Muscle of leg (tissue), 11 donors: ENCODE results near the gene KPNA2. TPM values are rescaled to one million over a fixed set of nuclear protein-coding genes. Genes with fewer than 3 reads are reported as not detected.
"Not testable (repeated sequence)": the region's sequence is repeated elsewhere in the genome, so short reads cannot be mapped to it uniquely, and the experiment has no call there.

ENCODE experiments used
- DNase-seq: peaks from one replicate; pipeline ENCODE4 v3.0.0; 2013
- H3K27ac ChIP-seq: one replicate; pipeline ENCODE4 v1.5.1; 2013; ENCODE audit warnings: mild to moderate bottlenecking, low read length, control low read depth
- H3K27me3 ChIP-seq: one replicate; pipeline ENCODE4 v1.6.1; 2013; ENCODE audit warnings: low read length; ENCODE audit not compliant: control insufficient read depth, insufficient read depth
- H3K36me3 ChIP-seq: one replicate; pipeline ENCODE4 v1.6.1; 2013; ENCODE audit warnings: low read length; ENCODE audit not compliant: control insufficient read depth, insufficient read depth
- H3K4me1 ChIP-seq: one replicate; pipeline ENCODE4 v1.6.1; 2013; ENCODE audit warnings: low read length; ENCODE audit not compliant: control insufficient read depth, insufficient read depth
- H3K4me3 ChIP-seq: one replicate; pipeline ENCODE4 v1.5.1; 2013; ENCODE audit warnings: low read length, control low read depth
- H3K9me3 ChIP-seq: replicated peaks from 2 replicates; pipeline ENCODE4 v1.6.1; 2013; ENCODE audit warnings: low read depth, low read length; ENCODE audit not compliant: control insufficient read depth
- WGBS: methylation state at CpG from one replicate; pipeline ENCODE4 v1.1.5; 2013; ENCODE audit warnings: missing lambda C conversion rate; ENCODE audit not compliant: insufficient coverage; 5-methylcytosine and 5-hydroxymethylcytosine counted together
- polyA plus RNA-seq, 8 donors: library from polyadenylated mRNA; unstranded; fragments of 120-200 nt; gene quantifications; one replicate each; pipeline versions ENCODE4 v1.2.1 to v1.2.3, GENCODE V29; 2013; ENCODE audit warnings: inconsistent platforms in 1 of 8, low replicate concordance in 1 of 8; ENCODE audit not compliant: insufficient read length in 8 of 8, insufficient read depth in 1 of 8
- total RNA-seq: library from RNA; stranded (reverse); fragments of 120-200 nt; gene quantifications from one replicate; pipeline ENCODE4 v1.2.4, GENCODE V29; 2013

The KPNA2 gene
- total and polyA plus RNA-seq, 9 donors = 32.1 to 95.7 (median 67.3) TPM

- Histone ChIP-seq H3K4me3 (peak within 1 kb of the TSS; percentile 62), H3K4me1 (peaks cover 22% of the 10 kb centered on the region), H3K27ac (peak within 1 kb of the TSS; percentile 98)
- peak; percentile 53 for DNase-seq
- not testable (repeated sequence) for H3K36me3 ChIP-seq, H3K9me3 ChIP-seq, H3K27me3 ChIP-seq
- WGBS = 17% methylated on average over 13 of the region's 25 CpGs
Observed at GRCh38 chr17:67996301-67997171, 39.0 kb upstream of the KPNA2 start, which contains the start of gene C17orf58. Gene C17orf58, minus strand, starts transcription at chr17:67996469. Its CDS starts 271 bp downstream, at chr17:67996198.

- DNase-seq = no peak
- Histone ChIP-seq H3K27ac (no peak overlapping the region), H3K9me3 (no peaks in the 10 kb centered on the region), H3K27me3 (no peaks in the 10 kb centered on the region), H3K4me3 (no peak overlapping the region), H3K36me3 (no peaks in the 10 kb centered on the region), H3K4me1 (peaks cover 17% of the 10 kb centered on the region)
- no CpG with 5 or more reads among the region's 2 CpGs for WGBS
Observed at GRCh38 chr17:67998466-67998865, 37.1 kb upstream of the KPNA2 start.

- Histone ChIP-seq H3K4me1 (peaks cover 15% of the 10 kb centered on the region), H3K27ac (no peak overlapping the region), H3K4me3 (no peak overlapping the region), H3K27me3 (no peaks in the 10 kb centered on the region), H3K9me3 (no peaks in the 10 kb centered on the region), H3K36me3 (no peaks in the 10 kb centered on the region)
- WGBS = no CpG with 5 or more reads among the region's 3 CpGs
- no peak for DNase-seq
Observed at GRCh38 chr17:67999291-67999911, 36.1 kb upstream of the KPNA2 start.

- Histone ChIP-seq H3K4me1 (peaks cover 3% of the 10 kb centered on the region), H3K27ac (no peak overlapping the region), H3K9me3 (no peaks in the 10 kb centered on the region), H3K36me3 (no peaks in the 10 kb centered on the region), H3K4me3 (no peak overlapping the region), H3K27me3 (no peaks in the 10 kb centered on the region)
- DNase-seq = no peak
- WGBS = 100% methylated on average over 1 of the region's 3 CpGs
Observed at GRCh38 chr17:68004201-68004600, 31.3 kb upstream of the KPNA2 start.

GRCh38 chr17:68006797-68007196 lies 28.7 kb upstream of the KPNA2 start:
- no peaks in the 10 kb centered on the region for H3K9me3 ChIP-seq
- H3K27ac ChIP-seq = no peak overlapping the region
- H3K4me1 ChIP-seq = peaks cover 3% of the 10 kb centered on the region
- no peaks in the 10 kb centered on the region for H3K27me3 ChIP-seq
- peak; percentile 70 for DNase-seq
- no peak overlapping the region for H3K4me3 ChIP-seq
- 73% methylated on average over 2 of the region's 6 CpGs for WGBS
- H3K36me3 ChIP-seq = no peaks in the 10 kb centered on the region

- Histone ChIP-seq H3K4me3 (no peak overlapping the region), H3K27ac (no peak overlapping the region), H3K36me3 (no peaks in the 10 kb centered on the region), H3K27me3 (no peaks in the 10 kb centered on the region), H3K9me3 (no peaks in the 10 kb centered on the region), H3K4me1 (peaks cover 3% of the 10 kb centered on the region)
- WGBS = 68% methylated on average over 12 of the region's 20 CpGs
- DNase-seq = peak; percentile 12
Observed at GRCh38 chr17:68011199-68011665, 24.3 kb upstream of the KPNA2 start.

GRCh38 chr17:68013385-68013784 lies 22.1 kb upstream of the KPNA2 start:
- no peak for DNase-seq

GRCh38 chr17:68015081-68015723 lies 20.3 kb upstream of the KPNA2 start:
- no peak overlapping the region for H3K4me3 ChIP-seq
- WGBS = 83% methylated on average over 11 of the region's 11 CpGs
- H3K27ac ChIP-seq = no peak overlapping the region
- no peak for DNase-seq
- no peaks in the 10 kb centered on the region for H3K4me1 ChIP-seq
- no peaks in the 10 kb centered on the region for H3K27me3 ChIP-seq
- no peaks in the 10 kb centered on the region for H3K36me3 ChIP-seq
- no peaks in the 10 kb centered on the region for H3K9me3 ChIP-seq

More at GRCh38 chr17:68013385-68013784, 22.1 kb upstream of the KPNA2 start:
- H3K9me3 ChIP-seq = no peaks in the 10 kb centered on the region
- H3K36me3 ChIP-seq = no peaks in the 10 kb centered on the region
- H3K4me1 ChIP-seq = no peaks in the 10 kb centered on the region
- H3K4me3 ChIP-seq = no peak overlapping the region
- no peaks in the 10 kb centered on the region for H3K27me3 ChIP-seq
- no peak overlapping the region for H3K27ac ChIP-seq

GRCh38 chr17:68016838-68017237 lies 18.7 kb upstream of the KPNA2 start:
- Histone ChIP-seq H3K9me3 (no peaks in the 10 kb centered on the region), H3K36me3 (no peaks in the 10 kb centered on the region), H3K4me3 (no peak overlapping the region), H3K4me1 (peaks cover 5% of the 10 kb centered on the region), H3K27ac (no peak overlapping the region), H3K27me3 (no peaks in the 10 kb centered on the region)
- DNase-seq = no peak
- WGBS = no CpG with 5 or more reads among the region's 2 CpGs

GRCh38 chr17:68018493-68018892 lies 17.0 kb upstream of the KPNA2 start:
- H3K9me3 ChIP-seq, H3K4me1 ChIP-seq, DNase-seq, H3K27me3 ChIP-seq, H3K4me3 ChIP-seq, H3K36me3 ChIP-seq, H3K27ac ChIP-seq: not testable (repeated sequence)
- WGBS = 91% methylated on average over 20 of the region's 21 CpGs
